A673 (cell line): ENCODE data around the gene CUL9. TPM values are rescaled to one million over a fixed set of nuclear protein-coding genes. Genes with fewer than 3 reads are reported as not detected.

Source experiments
- BruUV-seq: library from RNA; stranded (reverse); fragments of 400-500 nt; replicated peaks from 2 replicates; lab custom pipeline; 2021; lab: Mats Ljungman, UMichigan
- CTCF ChIA-PET: fragments of 300-600 bp; sonication (Branson Sonifier 250); formaldehyde crosslinking; loops from one replicate; lab custom pipeline; 2022; ENCODE audit warnings: antibody characterized with exemption; lab: Charles Lee
- POLR2A ChIA-PET: fragments of 300-600 bp; sonication (Branson Sonifier 250); formaldehyde crosslinking; loops from one replicate; lab custom pipeline; 2022; ENCODE audit warnings: antibody characterized with exemption; ENCODE audit not compliant: low non-redundant PET; lab: Charles Lee
- DNase-seq: peaks from one replicate; pipeline ENCODE4 v3.0.0-alpha.2; 2015; ENCODE audit warnings: low spot score
- H3K27ac ChIP-seq: fragments of 200-600 bp; sonication (generic); 2 replicates; pipeline ENCODE4 v1.5.1; 2016; ENCODE audit warnings: mixed run types, low read depth, mild to moderate bottlenecking, mixed read lengths, antibody characterized with exemption, low read length; ENCODE audit not compliant: poor library complexity, severe bottlenecking
- H3K27me3 ChIP-seq: fragments of 200-600 bp; sonication (generic); replicated peaks from 2 replicates; pipeline ENCODE4 v1.6.1; 2017; ENCODE audit warnings: mixed run types, low read depth, mild to moderate bottlenecking, mixed read lengths, antibody characterized with exemption, low read length; ENCODE audit not compliant: insufficient read depth, poor library complexity
- H3K36me3 ChIP-seq: fragments of 200-600 bp; sonication (generic); 2 replicates; pipeline ENCODE4 v1.6.1; 2016; ENCODE audit warnings: mixed run types, mild to moderate bottlenecking, mixed read lengths, antibody characterized with exemption, low read length; ENCODE audit not compliant: insufficient read depth, poor library complexity, severe bottlenecking
- H3K4me1 ChIP-seq: fragments of 200-600 bp; sonication (generic); 2 replicates; pipeline ENCODE4 v1.6.1; 2017; ENCODE audit warnings: mixed run types, mild to moderate bottlenecking, mixed read lengths, antibody characterized with exemption, low read length; ENCODE audit not compliant: insufficient read depth, poor library complexity, severe bottlenecking
- H3K4me3 ChIP-seq: fragments of 200-600 bp; sonication (generic); 2 replicates; pipeline ENCODE4 v1.5.1; 2016; ENCODE audit warnings: low read depth, mixed run types, mild to moderate bottlenecking, mixed read lengths, low read length; ENCODE audit not compliant: poor library complexity, severe bottlenecking
- H3K9me3 ChIP-seq: fragments of 200-600 bp; sonication (generic); 2 replicates; pipeline ENCODE4 v1.6.1; 2016; ENCODE audit warnings: mixed run types, low read depth, mild to moderate bottlenecking, mixed read lengths, antibody characterized with exemption, low read length; ENCODE audit not compliant: poor library complexity, severe bottlenecking
- CTCF ChIP-seq: fragments of 300-800, 200-600 bp; sonication (generic); conservative IDR thresholded peaks from 2 replicates; pipeline ENCODE4 v1.5.1; 2017; ENCODE audit warnings: low read depth, mild to moderate bottlenecking, antibody characterized with exemption, low read length, moderate library complexity, mixed read lengths
- EZH2 ChIP-seq: fragments of 200-600 bp; sonication (generic); IDR thresholded peaks from 2 replicates; pipeline ENCODE4 v1.6.1; 2017; ENCODE audit warnings: borderline replicate concordance, low read depth, mild to moderate bottlenecking, mixed read lengths, antibody characterized with exemption, low read length; ENCODE audit not compliant: poor library complexity, severe bottlenecking
- intact Hi-C: fragments of 100-400 bp; cut with micrococcal nuclease; formaldehyde crosslinking; loops from one replicate; pipeline ENCODE4 v1.10.0; 2022; ENCODE audit not compliant: unreplicated experiment
- total RNA-seq: library from RNA; stranded (reverse); gene quantifications from 2 replicates; pipeline ENCODE4 v1.2.3, GENCODE V29; 2021

CUL9 gene
- total RNA-seq, 1 experiment from 2014 or later, result 38.7 TPM

DNA sequence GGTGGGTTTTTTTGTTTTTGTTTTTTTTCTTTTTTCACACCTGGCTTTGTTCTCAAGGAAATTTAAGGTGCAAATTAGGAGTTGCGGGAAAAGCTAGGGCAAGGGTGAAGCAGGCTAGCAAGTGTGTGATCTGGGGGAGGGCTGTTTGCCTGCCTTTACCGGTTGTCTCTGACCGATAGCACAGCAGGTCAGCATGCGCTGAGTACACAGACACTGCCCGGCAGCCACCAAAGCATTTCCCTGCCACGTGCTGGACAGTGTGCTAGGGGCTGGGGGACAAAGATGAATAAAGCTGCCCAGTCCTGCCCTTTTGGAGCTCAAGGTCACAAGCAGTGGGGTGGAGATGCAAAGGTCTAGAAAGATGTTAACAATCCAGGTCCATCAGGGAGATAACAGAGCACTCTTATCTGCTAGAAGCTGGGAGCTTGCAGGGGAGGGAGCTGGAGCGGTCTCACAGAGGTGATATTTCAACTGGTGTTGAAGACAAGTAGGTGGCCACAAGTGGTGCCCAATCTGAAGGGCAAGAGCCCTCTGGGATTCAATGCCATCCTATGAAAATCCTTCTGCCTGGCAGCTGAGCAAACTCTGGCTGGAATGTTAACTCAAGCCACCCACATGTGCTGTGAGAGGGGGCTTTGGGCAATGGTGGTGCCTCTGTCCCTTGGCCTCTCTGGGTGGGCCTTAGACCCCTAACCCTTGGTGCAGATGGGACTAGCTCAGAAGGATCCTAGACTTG, 85.8 kb downstream of the CUL9 start:
- BruUV-seq, result no TSS peak
- TF ChIP-seq CTCF (no peak), EZH2 (no peak)
- peaks cover 15% of the 10 kb centered on the region for H3K4me1 ChIP-seq
- H3K27me3 ChIP-seq, result no peaks in the 10 kb centered on the region
- POLR2A ChIA-PET, result no interaction called here
- H3K9me3 ChIP-seq, result no peaks in the 10 kb centered on the region
- H3K36me3 ChIP-seq, result no peaks in the 10 kb centered on the region
- no peak overlapping the region for H3K27ac ChIP-seq
- intact Hi-C loops, result loop anchor here (10.0 kb wide), 1 partner anchor 237 kb away; no protein-coding TSS in a partner anchor
- CTCF ChIA-PET, result no interaction called here
- no peak for DNase-seq
- H3K4me3 ChIP-seq, result no peak overlapping the region

DNA sequence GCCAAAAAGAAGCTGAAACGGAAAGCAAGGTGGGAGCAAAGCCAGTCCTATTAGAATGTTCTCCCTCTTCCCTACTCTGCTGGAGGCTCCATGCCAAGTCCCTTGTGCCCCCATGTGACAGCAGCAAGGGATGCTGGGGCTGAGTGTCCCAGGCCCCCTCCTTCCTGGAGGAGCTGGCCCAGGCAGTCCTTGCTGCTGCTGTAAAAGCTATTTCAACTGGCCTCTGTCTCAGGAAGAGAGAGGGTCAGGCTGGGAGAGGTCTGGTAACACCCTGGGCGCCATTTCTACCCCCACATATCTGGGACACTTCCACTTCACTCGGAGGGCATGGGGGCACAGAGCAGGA, 86.3 kb downstream of the CUL9 start:
- CTCF ChIA-PET, result interaction anchor here (0.9 kb wide), 1 partner anchor 39 kb away, joined by 3 read pairs; the partner anchor contains the start of gene DNPH1
- intact Hi-C loops, result loop anchor here (10.0 kb wide), 1 partner anchor 236 kb away; no protein-coding TSS in a partner anchor

DNA sequence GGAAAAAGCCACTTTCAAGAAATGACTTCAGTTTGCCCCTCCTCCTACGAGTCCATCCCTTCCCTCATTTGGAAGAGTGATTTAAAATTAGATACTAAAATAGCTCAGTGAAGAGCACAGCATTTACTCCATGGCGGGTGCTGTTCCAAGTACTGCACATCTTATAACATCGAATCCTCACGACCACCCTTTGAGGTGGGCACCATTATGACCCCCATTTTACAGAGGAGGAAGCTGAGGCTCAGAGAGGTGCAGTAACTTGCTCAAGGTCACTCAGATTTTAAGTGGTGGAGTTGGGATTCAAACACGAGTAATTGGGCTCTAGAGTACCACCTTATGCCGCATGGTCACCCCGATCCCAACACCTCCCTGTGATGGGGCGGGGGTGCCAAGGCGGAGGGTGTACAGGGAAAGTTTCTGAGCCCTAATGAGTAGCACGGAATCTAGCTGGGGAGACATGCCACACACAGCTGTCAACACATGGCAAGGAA, 86.8 kb downstream of the CUL9 start:
- no peak for DNase-seq
- BruUV-seq, result no TSS peak
- Histone ChIP-seq H3K36me3 (no peaks in the 10 kb centered on the region), H3K9me3 (no peaks in the 10 kb centered on the region), H3K4me3 (no peak overlapping the region), H3K27me3 (no peaks in the 10 kb centered on the region), H3K27ac (no peak overlapping the region), H3K4me1 (peaks cover 15% of the 10 kb centered on the region)
- intact Hi-C loops, result loop anchor here (10.0 kb wide), 1 partner anchor 236 kb away; no protein-coding TSS in a partner anchor
- ChIA-PET CTCF (interaction anchor here (0.9 kb wide), 1 partner anchor 40 kb away, joined by 3 read pairs; the partner anchor contains the start of gene DNPH1), POLR2A (no interaction called here)
- TF ChIP-seq EZH2, result no peak
- TF ChIP-seq CTCF, result no peak

More for the DNA sequence above, 86.3 kb downstream of the CUL9 start:
- POLR2A ChIA-PET, result no interaction called here
- no peaks in the 10 kb centered on the region for H3K9me3 ChIP-seq
- H3K36me3 ChIP-seq, result no peaks in the 10 kb centered on the region
- TF ChIP-seq CTCF, result no peak
- TF ChIP-seq EZH2, result no peak
- H3K4me1 ChIP-seq, result peaks cover 15% of the 10 kb centered on the region
- H3K4me3 ChIP-seq, result no peak overlapping the region
- no peaks in the 10 kb centered on the region for H3K27me3 ChIP-seq
- BruUV-seq, result no TSS peak
- no peak overlapping the region for H3K27ac ChIP-seq
- DNase-seq, result no peak
